SU-DHL-6 (cell line): ENCODE measurements around the gene MYO10.

Experiments
- H2AFZ ChIP-seq: fragments of 200-600 bp; sonication (generic); 2 replicates; pipeline ENCODE4 v1.6.1; 2014; ENCODE audit warnings: low read depth, mild to moderate bottlenecking, moderate library complexity, mixed read lengths, antibody characterized with exemption, low read length; ENCODE audit not compliant: severe bottlenecking
- H3F3A ChIP-seq: fragments of 200-600 bp; shearing (Covaris generic); 2 replicates; pipeline ENCODE4 v1.6.0; 2016; ENCODE audit warnings: antibody characterized with exemption, mild to moderate bottlenecking; ENCODE audit not compliant: insufficient read depth
- H3K27ac ChIP-seq: fragments of 200-600 bp; sonication (generic); 2 replicates; pipeline ENCODE4 v1.5.1; 2016; ENCODE audit warnings: low read depth, mild to moderate bottlenecking, low read length, moderate library complexity, mixed read lengths
- H3K27me3 ChIP-seq: fragments of 200-600 bp; sonication (generic), shearing (Covaris generic); 2 replicates; pipeline ENCODE4 v1.6.0; 2014; ENCODE audit warnings: mild to moderate bottlenecking, low read length
- H3K36me3 ChIP-seq: fragments of 200-600 bp; sonication (generic); 2 replicates; pipeline ENCODE4 v1.6.1; 2014; ENCODE audit warnings: mild to moderate bottlenecking, low read length, mixed read lengths
- H3K4me2 ChIP-seq: fragments of 300-600, 200-600 bp; shearing (Covaris generic), sonication (generic); 2 replicates; pipeline ENCODE4 v1.6.0; 2014; ENCODE audit warnings: low read length, low read depth, mild to moderate bottlenecking; ENCODE audit not compliant: poor library complexity, severe bottlenecking
- H3K4me3 ChIP-seq: fragments of 200-600 bp; sonication (generic); 2 replicates; pipeline ENCODE4 v1.5.1; 2014; ENCODE audit warnings: antibody characterized with exemption, low read length, mild to moderate bottlenecking, mixed read lengths; ENCODE audit not compliant: insufficient read depth, poor library complexity, severe bottlenecking
- H3K79me2 ChIP-seq: fragments of 200-600 bp; sonication (generic); 2 replicates; pipeline ENCODE4 v1.6.1; 2014; ENCODE audit warnings: mild to moderate bottlenecking, low read length, moderate library complexity; ENCODE audit not compliant: insufficient read depth
- H3K9ac ChIP-seq: fragments of 200-600 bp; sonication (generic); 2 replicates; pipeline ENCODE4 v1.7.0; 2014; ENCODE audit warnings: mild to moderate bottlenecking, low read length
- H3K9me2 ChIP-seq: fragments of 200-600 bp; sonication (generic); replicated peaks from 2 replicates; pipeline ENCODE4 v1.6.1; 2014; ENCODE audit warnings: low read length; ENCODE audit not compliant: insufficient read depth
- H3K9me3 ChIP-seq: fragments of 200-600 bp; sonication (generic); 2 replicates; pipeline ENCODE4 v1.6.1; 2014; ENCODE audit warnings: low read length, mixed read lengths; ENCODE audit not compliant: insufficient read depth
- H4K20me1 ChIP-seq: fragments of 200-600 bp; sonication (generic); 2 replicates; pipeline ENCODE4 v1.6.1; 2014; ENCODE audit warnings: low read depth, mild to moderate bottlenecking, antibody characterized with exemption, low read length, moderate library complexity, mixed read lengths
- CTCF ChIP-seq: fragments of 200-600 bp; sonication (generic); IDR thresholded peaks from one replicate; pipeline ENCODE4 v1.5.1; 2017; ENCODE audit warnings: antibody characterized with exemption, mild to moderate bottlenecking, low read length, moderate library complexity; ENCODE audit not compliant: insufficient read depth, poor library complexity, severe bottlenecking
- EZH2phosphoT487 ChIP-seq: fragments of 200-600 bp; sonication (generic), shearing (Covaris generic); conservative IDR thresholded peaks from 2 replicates; pipeline ENCODE4 v1.6.1; 2018; ENCODE audit warnings: mild to moderate bottlenecking, antibody characterized with exemption, low read length, moderate library complexity, mixed read lengths

MYO10 gene

GRCh38 chr5:16807547-16807864, 128.6 kb downstream of the MYO10 start:
- no peak overlapping the region for H3K9ac ChIP-seq
- H4K20me1 ChIP-seq = no peaks in the 10 kb centered on the region
- TF ChIP-seq CTCF (no peak), EZH2phosphoT487 (no peak)
- no peak overlapping the region for H3K4me2 ChIP-seq
- H3K9me3 ChIP-seq = no peaks in the 10 kb centered on the region
- H3K4me3 ChIP-seq = no peak overlapping the region
- no peaks in the 10 kb centered on the region for H3K27me3 ChIP-seq
- H3K79me2 ChIP-seq = no peaks in the 10 kb centered on the region
- H3K27ac ChIP-seq = no peak overlapping the region
- no peak overlapping the region for H2AFZ ChIP-seq
- H3K9me2 ChIP-seq = no peaks in the 10 kb centered on the region
- H3F3A ChIP-seq = no peaks in the 10 kb centered on the region
- H3K36me3 ChIP-seq = no peaks in the 10 kb centered on the region

GRCh38 chr5:16806711-16807546, 129.2 kb downstream of the MYO10 start:
- Histone ChIP-seq H3K36me3 (no peaks in the 10 kb centered on the region), H2AFZ (no peak overlapping the region), H3K27ac (no peak overlapping the region), H3F3A (no peaks in the 10 kb centered on the region), H3K9me2 (no peaks in the 10 kb centered on the region), H3K79me2 (no peaks in the 10 kb centered on the region), H3K4me2 (no peak overlapping the region), H3K9ac (no peak overlapping the region), H3K4me3 (no peak overlapping the region), H4K20me1 (no peaks in the 10 kb centered on the region), H3K27me3 (no peaks in the 10 kb centered on the region), H3K9me3 (no peaks in the 10 kb centered on the region)
- TF ChIP-seq EZH2phosphoT487 (no peak), CTCF (no peak)

- Histone ChIP-seq H3K79me2 (no peaks in the 10 kb centered on the region), H3F3A (no peaks in the 10 kb centered on the region), H3K36me3 (no peaks in the 10 kb centered on the region), H3K9me2 (no peaks in the 10 kb centered on the region), H2AFZ (no peak overlapping the region), H3K4me3 (no peak overlapping the region), H3K27ac (no peak overlapping the region), H4K20me1 (no peaks in the 10 kb centered on the region), H3K9ac (no peak overlapping the region), H3K9me3 (no peaks in the 10 kb centered on the region), H3K4me2 (no peak overlapping the region), H3K27me3 (no peaks in the 10 kb centered on the region)
- TF ChIP-seq EZH2phosphoT487 = no peak
- no peak for TF ChIP-seq CTCF
Observed at GRCh38 chr5:16805486-16805885, 130.6 kb downstream of the MYO10 start.
